GM19395 (cell line): ENCODE measurements around the gene MSL2.
"Not testable (repeated sequence)": the region's sequence is repeated elsewhere in the genome, so short reads cannot be mapped to it uniquely, and the experiment has no call there.

ENCODE experiments used
- ATAC-seq: cut with Tn5 transposase; IDR thresholded peaks from one replicate; pipeline ENCODE4 v1.9.1; 2021; ENCODE audit warnings: mild to moderate bottlenecking, moderate library complexity; ENCODE audit not compliant: unreplicated experiment

The MSL2 gene

DNA sequence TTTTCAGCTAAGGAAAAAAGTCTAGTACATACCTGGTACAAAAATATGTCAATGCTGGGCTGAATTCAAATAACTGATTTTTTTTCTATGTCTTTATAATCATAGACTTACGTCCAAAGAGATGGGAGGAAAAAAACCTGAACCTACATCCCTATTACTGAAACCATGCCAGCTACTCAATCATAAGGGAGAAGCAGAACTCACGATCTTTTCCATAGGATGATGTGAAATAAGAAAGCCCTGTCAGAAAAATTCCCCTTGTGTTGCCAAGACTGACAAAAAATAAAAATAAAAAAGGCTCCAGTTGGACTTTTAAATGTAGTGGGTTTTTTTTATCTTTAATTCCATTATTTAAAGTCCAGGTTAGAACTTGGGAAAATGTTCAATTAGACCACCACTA, 3.3 kb downstream of the MSL2 start:
- ATAC-seq = no peak

- ATAC-seq = not testable (repeated sequence)
Observed at GRCh38 chr3:136192195-136192594, 3.9 kb downstream of the MSL2 start.

DNA sequence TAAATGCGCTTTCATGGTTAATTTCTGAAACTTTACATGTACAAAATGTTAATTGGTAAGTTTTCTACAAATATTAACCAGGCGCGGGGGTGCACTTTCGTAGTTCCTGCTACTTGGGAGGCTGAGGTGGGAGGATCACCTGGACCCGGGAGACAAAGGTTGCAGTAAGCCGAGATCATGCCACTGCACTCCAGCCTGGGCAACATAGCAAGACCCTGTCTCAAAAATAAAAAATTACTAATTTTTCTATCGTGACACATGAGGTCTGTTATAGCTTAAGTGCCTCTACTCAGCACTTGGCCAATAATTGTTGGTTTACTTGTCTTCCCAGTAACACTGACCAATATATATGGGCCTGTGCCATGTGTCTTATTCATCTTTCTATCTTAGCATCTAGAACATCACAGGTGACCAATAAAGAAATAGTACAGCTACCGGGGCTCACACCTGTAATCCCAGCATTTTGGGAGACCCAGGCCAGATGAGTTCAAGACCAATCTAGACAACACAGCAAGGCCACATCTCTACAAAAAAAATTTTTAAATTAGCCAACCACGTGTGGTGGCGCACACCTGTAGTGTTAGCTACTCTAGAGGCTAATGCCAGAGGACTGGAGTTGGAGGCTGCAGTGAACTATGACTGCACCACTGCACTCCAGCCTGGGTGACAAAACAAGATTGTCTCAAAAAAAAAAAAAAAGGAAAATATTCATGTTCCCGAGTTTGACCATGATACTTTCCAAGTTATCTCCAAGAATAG, 6.1 kb downstream of the MSL2 start:
- no peak for ATAC-seq

DNA sequence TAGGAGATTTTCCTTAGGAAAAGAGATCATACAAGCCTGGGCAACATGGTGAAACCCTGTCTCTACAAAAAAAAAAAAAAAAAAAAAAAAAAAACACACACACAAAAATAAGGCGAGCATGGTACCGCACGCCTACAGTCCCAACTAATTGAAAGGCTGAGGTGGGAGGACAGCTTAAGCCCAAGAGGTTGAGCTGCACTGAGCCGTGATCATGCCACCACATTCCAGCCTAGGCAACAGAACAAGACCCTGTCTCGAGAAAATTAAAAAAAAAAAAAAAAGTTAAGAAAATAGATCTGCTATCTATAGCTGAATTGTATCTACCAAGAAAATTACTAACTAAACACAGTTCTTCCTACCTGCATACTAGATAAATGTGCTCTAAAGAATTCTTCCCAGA, 7.1 kb downstream of the MSL2 start:
- ATAC-seq = no peak

DNA sequence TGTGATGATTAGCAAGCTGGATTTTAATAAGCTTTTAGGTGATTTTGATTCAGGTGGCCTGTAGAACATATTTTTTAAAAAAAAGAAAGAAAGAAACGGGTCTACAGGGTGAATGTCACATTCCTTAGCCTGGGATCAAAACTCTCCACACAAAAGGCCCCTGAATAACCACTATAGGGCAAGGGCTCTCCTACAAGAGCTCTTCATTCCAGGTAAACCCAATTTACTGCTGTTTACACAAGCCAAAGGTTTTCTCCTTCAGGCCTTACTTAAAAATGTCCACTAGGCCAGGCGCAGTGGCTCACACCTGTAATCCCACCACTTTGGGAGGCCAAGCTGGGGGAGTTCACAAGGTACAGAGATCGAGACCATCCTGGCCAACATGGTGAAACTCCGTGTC, 8.3 kb downstream of the MSL2 start:
- ATAC-seq = no peak

GRCh38 chr3:136186846-136187245, 9.3 kb downstream of the MSL2 start:
- no peak for ATAC-seq

DNA sequence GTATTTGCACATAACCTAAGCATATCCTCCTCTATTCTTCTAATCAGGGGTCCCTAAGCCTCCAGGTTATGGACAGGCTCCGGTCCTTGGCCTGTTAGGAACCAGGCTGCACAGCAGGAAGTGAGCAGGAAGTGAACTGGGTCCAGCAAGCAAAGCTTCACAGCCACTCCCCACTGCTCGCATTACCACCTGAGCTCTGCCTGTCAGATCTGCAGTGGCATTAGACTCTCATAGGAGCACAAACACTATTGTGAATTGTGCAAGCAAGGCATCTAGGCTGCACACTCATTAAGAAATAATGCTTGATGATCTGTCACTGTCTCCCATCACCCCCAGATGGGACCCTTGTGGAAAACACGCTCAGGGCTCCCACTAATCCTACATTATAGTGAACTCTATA, 9.8 kb downstream of the MSL2 start:
- ATAC-seq = peak; percentile 45

- ATAC-seq = no peak
Observed at GRCh38 chr3:136184703-136185102, 11.4 kb downstream of the MSL2 start.

DNA sequence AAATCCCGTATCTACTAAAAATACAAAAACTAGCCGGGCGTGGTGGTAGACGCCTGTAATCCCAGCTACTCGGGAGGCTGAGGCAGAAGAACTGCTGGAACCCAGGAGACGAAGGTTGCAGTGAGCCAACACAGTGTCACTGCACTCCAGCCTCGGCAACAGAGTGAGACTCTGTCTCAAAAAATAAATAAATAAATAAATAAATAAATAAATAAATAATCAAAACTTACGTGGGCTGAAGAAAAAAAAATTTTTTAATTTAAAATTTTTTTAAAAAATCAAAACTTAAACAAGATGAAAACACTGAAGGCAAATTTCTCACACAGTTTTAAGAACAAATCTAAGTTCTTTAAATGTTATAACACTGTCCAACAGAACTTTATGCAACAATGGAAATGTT, 14.4 kb downstream of the MSL2 start:
- no peak for ATAC-seq

DNA sequence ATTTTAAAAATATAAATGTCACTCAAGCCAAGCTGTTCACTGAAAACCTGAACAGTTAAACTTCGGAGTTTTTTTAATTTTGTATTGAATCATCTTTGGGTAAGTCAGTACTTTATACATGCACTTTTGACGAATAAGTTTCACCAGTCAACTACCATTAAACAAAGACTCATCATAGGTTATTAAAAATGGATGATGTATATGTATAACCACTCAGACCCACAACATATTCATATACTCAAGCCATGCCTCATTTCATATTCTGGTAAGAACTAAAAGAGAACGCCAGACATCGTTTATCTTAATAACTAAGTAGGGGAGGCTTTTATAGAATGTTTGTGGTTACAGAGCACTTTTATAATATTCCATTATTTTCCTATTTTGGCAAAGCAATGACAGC, 18.3 kb downstream of the MSL2 start:
- ATAC-seq = no peak

DNA sequence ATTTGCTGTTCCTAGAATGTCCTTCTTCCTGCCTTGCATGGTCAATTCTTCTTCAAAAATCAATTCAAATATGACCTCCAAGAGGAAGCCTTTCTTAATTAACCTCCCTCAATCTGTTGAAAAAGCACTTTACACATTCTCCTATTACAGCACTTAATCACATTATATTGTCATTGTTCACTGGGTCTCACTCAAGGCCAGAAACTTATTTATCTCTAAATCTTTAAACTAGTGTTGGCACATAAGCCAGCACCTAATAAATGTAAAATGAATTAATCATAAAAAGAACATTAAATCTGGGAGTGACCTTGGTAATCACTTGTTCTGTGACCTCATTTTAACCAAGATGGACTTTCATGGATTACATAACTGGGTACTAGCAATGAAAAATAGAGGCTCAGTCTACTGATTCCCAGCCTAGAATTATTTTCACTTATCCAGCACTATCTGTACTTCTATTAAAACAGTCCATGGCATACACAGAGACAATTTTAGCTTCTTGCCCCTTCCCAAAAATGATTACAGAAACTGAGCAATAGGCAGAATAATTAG, 22.1 kb downstream of the MSL2 start:
- ATAC-seq = no peak

GRCh38 chr3:136171097-136171542, 25.0 kb downstream of the MSL2 start:
- no peak for ATAC-seq

- ATAC-seq = not testable (repeated sequence)
Observed at GRCh38 chr3:136168236-136168635, 27.9 kb downstream of the MSL2 start.

GRCh38 chr3:136166507-136166906, 29.6 kb downstream of the MSL2 start:
- no peak for ATAC-seq

DNA sequence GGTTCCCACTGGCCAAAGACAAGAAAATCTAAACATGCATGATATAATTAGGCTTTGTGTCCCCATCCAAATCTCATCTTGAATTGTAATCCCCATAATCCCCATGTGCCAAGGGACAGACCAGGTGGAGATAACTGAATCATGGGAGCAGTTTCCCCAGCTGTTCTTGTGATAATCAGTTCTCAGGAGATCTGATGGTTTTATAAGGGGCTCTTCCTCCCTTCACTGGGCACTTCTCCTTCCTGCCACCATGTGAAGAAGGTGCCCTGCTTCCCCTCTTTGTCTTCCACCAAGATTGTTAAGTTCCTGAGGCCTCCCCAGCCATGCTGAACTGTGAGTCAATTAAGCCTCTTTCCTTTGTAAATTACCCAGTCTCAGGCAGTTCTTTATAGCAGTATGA, 32.5 kb downstream of the MSL2 start:
- ATAC-seq = not testable (repeated sequence)

DNA sequence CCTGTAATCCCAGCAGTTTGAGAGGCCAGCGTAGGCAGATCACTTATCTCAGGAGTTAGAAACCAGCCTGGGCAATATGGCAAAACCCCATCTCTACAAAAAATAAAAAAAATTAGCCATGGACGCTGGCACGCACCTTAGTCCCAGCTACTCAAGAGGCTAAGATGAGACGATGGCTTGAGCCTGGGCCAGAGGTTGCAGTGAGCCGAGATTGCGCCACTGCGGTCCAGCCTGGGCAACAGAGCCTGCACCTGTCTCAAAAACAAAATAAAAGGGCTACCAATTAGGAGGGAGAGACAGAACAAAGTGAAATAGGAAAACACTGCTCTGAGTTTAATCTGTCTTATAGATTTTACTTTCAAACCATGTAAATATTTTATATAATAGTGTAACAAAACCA, 33.8 kb downstream of the MSL2 start:
- ATAC-seq = no peak

DNA sequence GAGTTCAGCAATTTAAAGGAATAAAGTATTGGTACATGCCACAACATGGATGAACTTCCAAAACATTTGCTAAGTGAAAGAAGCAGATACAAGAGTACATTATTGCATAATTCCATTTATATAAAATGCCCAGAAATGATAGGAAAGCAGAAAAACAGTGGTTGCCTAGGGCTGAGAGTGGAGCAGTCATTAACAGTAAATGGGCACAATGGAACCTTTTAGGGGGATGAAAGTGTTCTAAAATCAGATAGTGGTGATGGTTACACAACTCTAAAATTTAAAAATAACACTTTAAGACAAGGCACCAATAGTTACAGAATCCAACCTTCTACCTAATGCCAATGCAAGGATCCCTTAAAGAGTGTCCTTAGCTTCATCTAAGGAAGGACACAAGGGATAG, 34.6 kb downstream of the MSL2 start:
- ATAC-seq = no peak

DNA sequence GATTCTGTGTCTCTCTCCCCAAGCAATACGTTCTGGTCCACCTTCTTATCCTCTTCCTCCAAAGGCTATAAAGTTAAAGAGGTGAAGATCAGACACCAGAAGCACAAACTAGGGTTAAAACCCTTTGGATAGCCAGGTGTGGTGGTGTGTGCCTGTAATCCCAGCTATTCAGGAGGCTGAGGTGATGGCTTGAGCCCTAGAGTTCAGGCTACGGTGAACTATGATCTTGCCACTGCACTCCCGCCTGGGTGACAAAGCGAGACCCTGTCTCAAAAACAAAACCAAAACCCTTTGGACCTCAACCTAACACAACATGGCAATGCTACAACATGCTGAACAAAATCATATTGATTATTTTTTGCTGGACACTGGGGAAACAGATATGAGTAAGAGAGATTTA, 43.2 kb downstream of the MSL2 start:
- no peak for ATAC-seq

DNA sequence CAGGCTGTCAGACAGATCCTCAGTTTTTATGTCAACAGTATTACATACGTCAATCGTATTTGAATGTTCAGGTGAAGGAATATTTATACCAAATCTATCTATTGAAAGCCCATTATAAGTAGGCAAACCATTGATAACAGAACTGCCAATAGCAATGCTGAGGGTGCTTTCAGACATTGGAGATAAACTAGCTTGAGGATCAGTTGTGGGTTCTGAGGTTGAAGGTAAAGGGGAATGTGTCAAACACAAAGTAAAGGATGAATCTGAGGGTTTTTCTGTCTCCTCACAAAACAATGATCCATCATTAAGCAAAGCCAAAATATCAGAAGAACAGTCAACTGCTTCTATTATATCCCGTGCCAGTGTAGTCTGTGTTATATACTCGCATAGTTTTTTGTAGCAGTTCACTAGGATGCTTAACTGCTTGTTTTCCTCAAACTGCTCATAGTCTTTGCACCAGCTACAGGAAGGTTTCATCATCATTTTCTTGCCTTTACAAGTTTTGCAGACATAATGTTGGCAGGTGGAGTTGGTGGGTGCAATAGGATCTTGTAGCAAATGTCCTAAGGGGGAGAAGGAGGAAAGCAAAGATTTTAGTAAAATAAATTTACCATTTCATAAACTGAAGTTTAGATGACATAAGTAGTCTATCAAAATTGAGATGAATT, 43.8 kb downstream of the MSL2 start:
- ATAC-seq = no peak

DNA sequence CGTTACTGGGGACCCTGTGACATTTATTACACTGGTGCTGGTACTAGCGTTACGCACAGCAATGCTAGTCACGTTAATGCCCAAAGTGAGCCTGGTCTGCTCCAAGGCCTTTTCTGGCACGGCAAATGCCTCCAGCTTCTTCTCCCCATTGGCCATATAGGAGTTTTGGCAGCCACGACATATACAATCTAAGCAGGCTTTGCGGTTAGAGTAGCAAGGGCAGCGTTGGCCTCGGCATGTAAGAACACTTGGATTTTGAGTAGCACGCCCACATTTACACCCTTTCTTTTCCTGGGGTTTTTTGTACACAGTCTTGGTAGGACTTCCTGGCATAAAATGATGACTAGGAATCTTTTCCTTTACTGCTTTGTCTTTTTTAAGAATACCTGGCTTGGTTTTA, 44.9 kb downstream of the MSL2 start:
- ATAC-seq = no peak

- no peak for ATAC-seq
Observed at GRCh38 chr3:136149667-136150066, 46.5 kb downstream of the MSL2 start.

- ATAC-seq = no peak
Observed at GRCh38 chr3:136146981-136147729, 49.0 kb downstream of the MSL2 start.
